HepG2 (cell line): ENCODE data around the gene GNAI2. TPM values are rescaled to one million over a fixed set of nuclear protein-coding genes. Genes with fewer than 3 reads are reported as not detected.

Source experiments
- ARID2 ChIP-seq: sonication (generic); formaldehyde crosslinking; IDR thresholded peaks from 2 replicates; pipeline ENCODE4 v1.8.1; 2022; ENCODE audit warnings: mild to moderate bottlenecking, missing genetic modification reagents, borderline replicate concordance
- FOXC1 ChIP-seq: sonication (generic); formaldehyde crosslinking; IDR thresholded peaks from 2 replicates; pipeline ENCODE4 v1.8.0; 2022; ENCODE audit warnings: mild to moderate bottlenecking, missing genetic modification reagents, borderline replicate concordance
- GTF2F1 ChIP-seq: fragments of 150-350 bp; IDR thresholded peaks from 2 replicates; pipeline ENCODE4 v1.6.1; 2014; ENCODE audit warnings: low read length
- KMT2B ChIP-seq: IDR thresholded peaks from 2 replicates; pipeline ENCODE4 v1.6.1; 2016; ENCODE audit warnings: missing genetic modification reagents, missing compliant biosample characterization
- MAX ChIP-seq: IDR thresholded peaks from 2 replicates; pipeline ENCODE4 v1.6.1; 2012; ENCODE audit warnings: inconsistent platforms
- MXD1 ChIP-seq: sonication (generic); formaldehyde crosslinking; IDR thresholded peaks from 2 replicates; pipeline ENCODE4 v1.4.0; 2020; ENCODE audit warnings: mild to moderate bottlenecking, missing genetic modification reagents
- PREB ChIP-seq: sonication (generic); formaldehyde crosslinking; IDR thresholded peaks from 2 replicates; pipeline ENCODE4 v1.4.0; 2020; ENCODE audit warnings: missing genetic modification reagents
- RELA ChIP-seq: sonication (generic); formaldehyde crosslinking; IDR thresholded peaks from 2 replicates; pipeline ENCODE4 v1.4.0; 2020; ENCODE audit warnings: missing genetic modification reagents
- SKI ChIP-seq: fragments of 450-650 bp; IDR thresholded peaks from one replicate; pipeline ENCODE4 v1.6.1; 2018; ENCODE audit warnings: mild to moderate bottlenecking; ENCODE audit not compliant: partially characterized antibody
- SUZ12 ChIP-seq: fragments of 150-350 bp; IDR thresholded peaks from 2 replicates; pipeline ENCODE4 v1.6.1; 2014; ENCODE audit warnings: low read depth, low read length
- TBX2 ChIP-seq: sonication (generic); formaldehyde crosslinking; IDR thresholded peaks from 2 replicates; pipeline ENCODE4 v1.5.0; 2020; ENCODE audit warnings: missing genetic modification reagents, mild to moderate bottlenecking, borderline replicate concordance
- TBX3 ChIP-seq: fragments of 450-650 bp; IDR thresholded peaks from 2 replicates; pipeline ENCODE4 v1.6.1; 2017; ENCODE audit warnings: antibody characterized with exemption, mild to moderate bottlenecking, inconsistent platforms, borderline replicate concordance
- TFDP1 ChIP-seq: IDR thresholded peaks from 2 replicates; pipeline ENCODE4 v1.6.1; 2016; ENCODE audit warnings: missing compliant biosample characterization, missing genetic modification reagents, borderline replicate concordance
- ZBTB4 ChIP-seq: sonication (generic); formaldehyde crosslinking; IDR thresholded peaks from 2 replicates; pipeline ENCODE4 v1.4.0; 2020; ENCODE audit warnings: missing genetic modification reagents, mild to moderate bottlenecking, borderline replicate concordance
- ZC3H13 ChIP-seq: sonication (generic); formaldehyde crosslinking; IDR thresholded peaks from 2 replicates; pipeline ENCODE4 v1.8.1; 2023; ENCODE audit warnings: mild to moderate bottlenecking, missing genetic modification reagents, moderate library complexity
- ZNF350 ChIP-seq: sonication (generic); formaldehyde crosslinking; IDR thresholded peaks from 2 replicates; pipeline ENCODE4 v1.4.0; 2020; ENCODE audit warnings: mild to moderate bottlenecking, low read depth, missing genetic modification reagents, borderline replicate concordance
- ZNF362 ChIP-seq: sonication (generic); formaldehyde crosslinking; IDR thresholded peaks from 2 replicates; pipeline ENCODE4 v1.4.0; 2020; ENCODE audit warnings: missing genetic modification reagents, mild to moderate bottlenecking, borderline replicate concordance
- ZNF644 ChIP-seq: IDR thresholded peaks from 2 replicates; pipeline ENCODE4 v1.6.1; 2016; ENCODE audit warnings: low read depth
- ZNF670 ChIP-seq: sonication (generic); formaldehyde crosslinking; IDR thresholded peaks from 2 replicates; pipeline ENCODE4 v1.8.0; 2022; ENCODE audit warnings: mild to moderate bottlenecking, missing genetic modification reagents, borderline replicate concordance
- polyA plus RNA-seq, 8 experiments: library from polyadenylated mRNA; depleted of rRNA in 3 of 8; stranded (reverse) in 7 of 8; unstranded in 1 of 8; fragments of >200 nt; fragmentation: Illumina TruSeq in 4 of 8; extraction: Trizol in 4 of 8; gene quantifications; 2 replicates each; pipeline versions ENCODE4 v1.2.1 to v1.2.3, GENCODE V29; 2011 to 2016; ENCODE audit warnings: low read depth in 4 of 8, missing spikeins in 1 of 8, mixed read lengths in 1 of 8; ENCODE audit not compliant: insufficient read depth in 1 of 8
- total RNA-seq, 5 experiments: library from RNA; depleted of rRNA; stranded (reverse); fragments of >200 nt; fragmentation: Illumina TruSeq; extraction: Trizol; gene quantifications; 2 replicates each; pipeline ENCODE4 v1.2.3, GENCODE V29; 2016; ENCODE audit warnings: low read depth in 1 of 5

Gene GNAI2
- total and polyA plus RNA-seq, 2 of the 13 experiments (the other 11 are each of a cell fraction or from before 2014, with no cell fraction given), result 51.1 to 66.2 TPM

- TF ChIP-seq ZNF362 (CRISPR knock-in tag) (no peak), TBX3 (no peak), ZBTB4 (CRISPR knock-in tag) (no peak), SUZ12 (no peak), ZNF670 (CRISPR knock-in tag) (no peak), TBX2 (CRISPR knock-in tag) (peak; percentile 72; the same call in 1 of the 2 replicates), ZNF644 (CRISPR knock-in tag) (no peak), ZNF350 (CRISPR knock-in tag) (no peak; the same call in 1 of the 2 replicates), MXD1 (peak; percentile 50; the same call in 1 of the 2 replicates), SKI (peak; percentile 62), MAX (peak; percentile 65), FOXC1 (CRISPR knock-in tag) (peak; percentile 82), GTF2F1 (no peak), PREB (CRISPR knock-in tag) (no peak), KMT2B (CRISPR knock-in tag) (peak; percentile 72; the same call in 1 of the 2 replicates), ZC3H13 (CRISPR knock-in tag) (peak; percentile 85; the same call in 1 of the 2 replicates), ARID2 (CRISPR knock-in tag) (no peak), RELA (no peak), TFDP1 (CRISPR knock-in tag) (peak; percentile 94)
Measured at GRCh38 chr3:50227390-50228183, 8.4 kb upstream of the GNAI2 start (continued).
